Spinal cord (tissue), 10 donors: ENCODE results near the gene LRRTM4. TPM values are rescaled to one million over a fixed set of nuclear protein-coding genes. Genes with fewer than 3 reads are reported as not detected.

Experiments used
- DNase-seq, 6 donors: peaks; one replicate each; pipeline versions ENCODE4 v3.0.0 to v3.0.0-alpha.2; 2013 to 2015; ENCODE audit warnings: low spot score in 6 of 6, low read depth in 4 of 6
- H3K27ac ChIP-seq: one replicate; pipeline ENCODE4 v1.5.1; 2013; ENCODE audit warnings: low read depth, low read length, control low read depth
- H3K27me3 ChIP-seq: one replicate; pipeline ENCODE4 v1.6.1; 2013; ENCODE audit warnings: low read length; ENCODE audit not compliant: control insufficient read depth, insufficient read depth
- H3K36me3 ChIP-seq: one replicate; pipeline ENCODE4 v1.6.1; 2013; ENCODE audit warnings: low read length; ENCODE audit not compliant: control insufficient read depth, insufficient read depth
- H3K4me1 ChIP-seq: one replicate; pipeline ENCODE4 v1.6.1; 2013; ENCODE audit warnings: low read length; ENCODE audit not compliant: control insufficient read depth, insufficient read depth
- H3K4me3 ChIP-seq: one replicate; pipeline ENCODE4 v1.5.1; 2013; ENCODE audit warnings: low read depth, low read length, control low read depth
- H3K9me3 ChIP-seq: one replicate; pipeline ENCODE4 v1.6.1; 2013; ENCODE audit warnings: low read length; ENCODE audit not compliant: control insufficient read depth, insufficient read depth
- WGBS: methylation state at CpG from one replicate; pipeline ENCODE4 v1.1.5; 2013; ENCODE audit warnings: missing lambda C conversion rate; ENCODE audit not compliant: insufficient coverage; 5-methylcytosine and 5-hydroxymethylcytosine counted together
- polyA plus RNA-seq, 2 donors: library from polyadenylated mRNA; unstranded; fragments of 120-200 nt; gene quantifications; one replicate each; pipeline ENCODE4 v1.2.1, GENCODE V29; 2013; ENCODE audit not compliant: insufficient read length in 2 of 2
- total RNA-seq, 2 donors: library from RNA; depleted of rRNA in 1 of 2; stranded (reverse); fragments of 120-200 nt in 1 of 2; fragments of >200 nt in 1 of 2; gene quantifications; one replicate each; pipeline versions ENCODE4 v1.2.3 to v1.2.4, GENCODE V29; 2013 to 2014
- donor health status: healthy.

Gene LRRTM4
- total and polyA plus RNA-seq, 4 donors = 12.6 to 30.4 (median 14.8) TPM

- H3K27me3 ChIP-seq = no peaks in the 10 kb centered on the region
- no peaks in the 10 kb centered on the region for H3K36me3 ChIP-seq
- WGBS = 80% methylated on average over 1 of the region's 2 CpGs
- H3K4me1 ChIP-seq = no peaks in the 10 kb centered on the region
- no peaks in the 10 kb centered on the region for H3K9me3 ChIP-seq
- no peak for DNase-seq
- no peak overlapping the region for H3K27ac ChIP-seq
- H3K4me3 ChIP-seq = no peak overlapping the region
These were observed 508.2 kb downstream of the LRRTM4 start for GRCh38 chr2:77013953-77014352.

- H3K4me3 ChIP-seq = no peak overlapping the region
- no peaks in the 10 kb centered on the region for H3K9me3 ChIP-seq
- H3K36me3 ChIP-seq = no peaks in the 10 kb centered on the region
- no CpG with 5 or more reads among the region's 2 CpGs for WGBS
- H3K27me3 ChIP-seq = no peaks in the 10 kb centered on the region
- DNase-seq = no peak
- H3K27ac ChIP-seq = no peak overlapping the region
- H3K4me1 ChIP-seq = no peaks in the 10 kb centered on the region
These were observed 508.7 kb downstream of the LRRTM4 start for GRCh38 chr2:77013457-77013856.

GRCh38 chr2:77009307-77009706 is 512.9 kb downstream of the LRRTM4 start:
- WGBS = 57% methylated on average over 1 of the region's 3 CpGs
- no peaks in the 10 kb centered on the region for H3K9me3 ChIP-seq
- H3K4me1 ChIP-seq = no peaks in the 10 kb centered on the region
- no peaks in the 10 kb centered on the region for H3K27me3 ChIP-seq
- H3K4me3 ChIP-seq = no peak overlapping the region
- H3K36me3 ChIP-seq = no peaks in the 10 kb centered on the region
- no peak for DNase-seq
- H3K27ac ChIP-seq = no peak overlapping the region

- H3K27ac ChIP-seq = no peak overlapping the region
- no peak overlapping the region for H3K4me3 ChIP-seq
- no peaks in the 10 kb centered on the region for H3K9me3 ChIP-seq
- no CpG with 5 or more reads among the region's 1 CpG for WGBS
- no peaks in the 10 kb centered on the region for H3K4me1 ChIP-seq
- DNase-seq = peak in 2 of 6 donors; percentile 64 to 86
- no peaks in the 10 kb centered on the region for H3K36me3 ChIP-seq
- no peaks in the 10 kb centered on the region for H3K27me3 ChIP-seq
These were observed 513.3 kb downstream of the LRRTM4 start for GRCh38 chr2:77008853-77009252.

GRCh38 chr2:77007686-77008085 is 514.5 kb downstream of the LRRTM4 start:
- H3K27ac ChIP-seq = no peak overlapping the region
- no peaks in the 10 kb centered on the region for H3K9me3 ChIP-seq
- no peaks in the 10 kb centered on the region for H3K4me1 ChIP-seq
- WGBS = no CpG with 5 or more reads among the region's 2 CpGs
- H3K27me3 ChIP-seq = no peaks in the 10 kb centered on the region
- H3K4me3 ChIP-seq = no peak overlapping the region
- no peaks in the 10 kb centered on the region for H3K36me3 ChIP-seq
- DNase-seq = peak in 4 of 6 donors; percentile 10 to 78 (median 54)

GRCh38 chr2:77005522-77005921 is 516.7 kb downstream of the LRRTM4 start:
- Histone ChIP-seq H3K36me3 (no peaks in the 10 kb centered on the region), H3K4me3 (no peak overlapping the region), H3K4me1 (no peaks in the 10 kb centered on the region), H3K9me3 (no peaks in the 10 kb centered on the region), H3K27me3 (no peaks in the 10 kb centered on the region), H3K27ac (no peak overlapping the region)
- no peak for DNase-seq
- WGBS = no CpG with 5 or more reads among the region's 2 CpGs

GRCh38 chr2:77001895-77002294 is 520.3 kb downstream of the LRRTM4 start:
- Histone ChIP-seq H3K36me3 (no peaks in the 10 kb centered on the region), H3K27me3 (no peaks in the 10 kb centered on the region), H3K27ac (no peak overlapping the region), H3K9me3 (no peaks in the 10 kb centered on the region), H3K4me3 (no peak overlapping the region), H3K4me1 (no peaks in the 10 kb centered on the region)
- WGBS = no CpG with 5 or more reads among the region's 1 CpG
- no peak for DNase-seq

- no CpG with 5 or more reads among the region's 3 CpGs for WGBS
- no peak for DNase-seq
These were observed 523.5 kb downstream of the LRRTM4 start for GRCh38 chr2:76998704-76999103.

GRCh38 chr2:76998152-76998551 is 524.0 kb downstream of the LRRTM4 start:
- no peak for DNase-seq
- no peak overlapping the region for H3K27ac ChIP-seq
- H3K4me1 ChIP-seq = no peaks in the 10 kb centered on the region
- H3K36me3 ChIP-seq = no peaks in the 10 kb centered on the region
- no peaks in the 10 kb centered on the region for H3K9me3 ChIP-seq
- H3K27me3 ChIP-seq = no peaks in the 10 kb centered on the region
- H3K4me3 ChIP-seq = no peak overlapping the region

More at GRCh38 chr2:76998704-76999103, 523.5 kb downstream of the LRRTM4 start:
- Histone ChIP-seq H3K27me3 (no peaks in the 10 kb centered on the region), H3K36me3 (no peaks in the 10 kb centered on the region), H3K4me3 (no peak overlapping the region), H3K27ac (no peak overlapping the region), H3K4me1 (no peaks in the 10 kb centered on the region), H3K9me3 (no peaks in the 10 kb centered on the region)

GRCh38 chr2:76997296-76997695 is 524.9 kb downstream of the LRRTM4 start:
- Histone ChIP-seq H3K36me3 (no peaks in the 10 kb centered on the region), H3K27me3 (no peaks in the 10 kb centered on the region), H3K4me3 (no peak overlapping the region), H3K27ac (no peak overlapping the region), H3K4me1 (no peaks in the 10 kb centered on the region), H3K9me3 (no peaks in the 10 kb centered on the region)
- 100% methylated on average over 1 of the region's 1 CpG for WGBS
- no peak for DNase-seq
